Raji (cell line): ENCODE results near the gene TEX26.

Source experiments
- POLR2A ChIP-seq: IDR thresholded peaks from 2 replicates; pipeline ENCODE4 v1.6.1; 2011; ENCODE audit warnings: low read depth, low read length, control low read depth; ENCODE audit not compliant: insufficient read depth

The TEX26 gene

DNA sequence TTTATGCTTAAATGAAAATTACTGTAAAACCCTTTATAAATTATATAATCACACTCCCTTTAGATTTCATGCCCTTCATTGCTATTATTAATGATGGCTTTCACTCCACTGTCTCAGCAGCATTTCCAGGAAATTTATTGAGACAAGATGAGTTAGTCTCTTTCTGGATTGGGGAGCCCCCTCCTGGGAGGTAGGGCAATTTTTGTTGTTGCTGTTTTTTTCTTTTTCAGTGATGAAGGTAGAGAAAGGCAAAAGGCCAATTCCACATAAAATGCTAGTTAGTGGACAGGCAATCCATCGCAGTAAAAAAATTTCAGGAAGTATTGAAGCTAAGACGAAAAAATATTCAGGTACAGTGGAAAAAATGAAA lies 80.2 kb downstream of the TEX26 start:
- no peak for TF ChIP-seq POLR2A

DNA sequence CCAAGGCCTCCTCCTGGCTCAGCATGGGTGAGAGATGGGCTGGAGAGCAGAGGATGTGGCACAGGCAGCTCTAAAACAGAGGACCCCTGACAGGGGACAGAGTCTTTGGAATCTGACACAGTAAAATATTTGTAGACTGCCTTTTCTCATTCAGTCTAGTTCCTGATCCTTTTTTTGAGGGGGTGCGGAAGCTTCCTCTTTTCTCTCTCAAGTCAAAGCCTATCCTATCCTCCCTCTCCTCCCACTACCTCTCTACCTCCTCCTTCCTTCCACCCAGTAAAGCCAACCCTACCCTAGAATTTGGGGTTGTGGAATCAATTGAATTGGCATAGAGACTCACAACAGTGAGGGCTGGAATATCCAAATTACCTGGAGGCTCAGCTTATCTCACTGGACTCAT lies 82.0 kb downstream of the TEX26 start:
- no peak for TF ChIP-seq POLR2A

DNA sequence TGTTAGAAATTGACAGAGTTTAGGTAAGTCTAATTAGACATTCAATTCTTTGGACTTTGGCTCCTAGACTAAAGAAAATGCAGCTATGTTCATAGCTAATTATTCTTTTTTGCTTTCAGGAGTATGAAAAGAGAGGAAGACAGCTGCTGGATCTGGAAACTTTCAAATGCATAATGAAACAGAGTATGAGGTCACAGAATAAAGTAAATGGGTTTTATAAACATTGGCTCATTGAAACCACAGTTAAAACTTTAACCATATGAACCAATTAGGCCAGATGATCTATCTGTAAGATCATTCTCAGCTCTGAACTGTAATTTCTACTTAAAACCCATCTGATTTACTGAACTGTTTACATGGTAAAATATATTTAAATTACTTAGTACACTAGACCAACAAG lies 82.7 kb downstream of the TEX26 start:
- no peak for TF ChIP-seq POLR2A

DNA sequence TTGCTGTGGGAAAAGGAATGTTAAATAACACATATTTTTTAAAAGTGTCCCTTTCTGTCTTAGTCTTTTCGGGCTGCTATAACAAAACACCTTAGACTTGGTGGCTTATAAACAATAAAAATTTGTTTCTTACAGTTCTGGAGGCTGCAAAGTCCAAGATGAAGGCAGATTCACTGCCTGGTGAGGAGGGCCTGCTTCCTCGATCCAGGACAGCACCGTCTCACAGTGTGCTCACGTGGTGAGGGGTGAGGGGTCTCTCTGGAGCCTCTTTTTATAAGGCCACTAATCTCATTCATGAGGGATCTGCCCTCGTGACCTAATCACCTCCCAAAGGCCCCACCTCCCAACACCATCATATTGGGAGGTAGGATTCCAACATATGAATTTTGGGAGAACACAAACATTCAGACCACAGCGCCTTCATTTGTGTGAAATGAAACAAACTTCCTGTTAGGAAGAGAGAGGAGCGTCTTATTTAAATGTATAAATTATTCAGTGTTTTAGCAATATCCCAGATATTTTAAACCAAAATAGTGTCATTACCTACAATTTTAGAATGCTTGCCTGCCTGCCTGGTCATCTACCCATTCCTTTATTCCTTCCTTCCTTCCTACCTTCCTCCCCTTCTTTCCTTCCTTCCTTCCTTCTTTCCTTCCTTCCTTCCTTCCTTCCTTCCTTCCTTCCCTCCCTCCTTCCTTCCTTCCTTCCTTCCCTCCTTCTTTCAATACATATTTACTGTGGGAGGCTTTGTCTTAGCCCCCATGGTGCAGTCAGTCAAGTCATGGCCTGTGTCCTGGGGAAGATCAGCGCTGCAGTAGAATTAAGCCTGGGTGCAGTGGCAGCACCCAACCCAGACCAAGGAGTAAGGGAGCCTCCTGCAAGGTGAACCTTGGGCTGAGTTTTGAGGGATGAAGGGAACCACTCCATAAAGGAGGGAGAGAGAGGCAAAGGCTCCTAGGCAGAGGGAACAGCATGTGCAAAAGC lies 84.2 kb downstream of the TEX26 start:
- no peak for TF ChIP-seq POLR2A

DNA sequence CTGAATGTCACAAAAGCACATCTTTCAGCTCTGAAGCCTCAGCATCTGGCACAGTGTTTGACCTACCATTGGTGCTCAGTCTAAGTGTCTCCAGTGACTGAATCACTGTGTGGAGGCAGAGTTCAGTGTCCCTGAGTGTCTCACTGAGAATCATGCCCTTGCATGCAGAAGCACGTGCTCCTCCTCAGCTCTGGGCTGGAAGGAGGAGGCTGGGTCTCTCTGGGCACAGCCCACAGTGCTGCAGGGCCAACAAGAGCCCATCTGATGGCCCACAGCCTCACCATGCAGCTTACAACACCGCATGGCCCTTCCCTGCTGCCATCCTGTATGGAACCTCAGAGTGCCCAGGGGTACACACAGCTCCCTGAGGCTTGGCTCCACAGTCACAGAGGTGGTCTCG lies 86.1 kb downstream of the TEX26 start:
- no peak for TF ChIP-seq POLR2A

DNA sequence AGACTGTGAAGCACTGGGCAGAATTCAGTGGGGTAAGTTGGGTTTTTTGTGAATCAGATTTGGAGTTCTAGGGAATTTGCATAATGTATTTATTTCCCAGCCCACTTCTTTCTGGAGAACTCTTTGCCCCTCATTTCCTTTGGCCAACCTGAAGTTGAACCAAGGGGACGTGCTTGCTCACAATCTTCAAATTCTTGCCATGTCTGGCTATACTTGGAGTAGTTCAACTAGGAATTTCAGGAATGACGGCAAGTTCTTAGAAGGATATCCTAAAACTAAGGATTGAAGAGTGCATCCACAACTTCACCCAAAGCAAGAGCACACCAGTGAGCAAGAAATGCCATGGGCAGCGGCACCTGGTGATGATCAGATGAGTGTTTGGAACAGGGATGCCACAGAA lies 88.5 kb downstream of the TEX26 start:
- no peak for TF ChIP-seq POLR2A

DNA sequence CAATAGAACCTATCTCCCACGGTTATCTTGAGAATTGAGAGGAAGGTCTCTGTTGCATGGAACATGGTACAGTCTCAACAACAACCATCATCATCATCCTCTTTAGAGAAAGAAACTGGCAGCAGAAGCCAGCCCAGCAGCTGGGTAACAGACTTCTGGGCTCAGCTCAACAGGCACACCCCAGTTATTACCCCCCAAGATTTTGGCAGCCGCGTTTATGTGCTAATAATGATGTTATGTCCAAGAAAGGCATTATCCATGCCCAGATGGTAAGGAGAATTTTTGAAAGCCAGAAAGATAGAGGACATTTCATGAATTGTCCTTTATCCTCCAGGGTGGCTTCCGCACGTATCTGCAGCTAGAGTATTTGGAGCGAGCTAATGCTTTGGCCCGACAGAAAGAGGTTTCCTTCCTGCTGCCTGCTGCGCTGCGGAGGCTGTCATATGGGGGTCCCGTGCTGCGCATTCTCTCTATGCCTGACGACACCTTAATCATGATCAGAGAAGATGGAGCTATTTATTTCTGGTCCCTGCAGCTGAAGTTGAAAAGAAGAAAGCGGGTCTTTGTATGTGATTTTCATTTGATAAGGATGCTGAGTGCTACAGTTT lies 89.9 kb downstream of the TEX26 start:
- TF ChIP-seq POLR2A, result no peak

DNA sequence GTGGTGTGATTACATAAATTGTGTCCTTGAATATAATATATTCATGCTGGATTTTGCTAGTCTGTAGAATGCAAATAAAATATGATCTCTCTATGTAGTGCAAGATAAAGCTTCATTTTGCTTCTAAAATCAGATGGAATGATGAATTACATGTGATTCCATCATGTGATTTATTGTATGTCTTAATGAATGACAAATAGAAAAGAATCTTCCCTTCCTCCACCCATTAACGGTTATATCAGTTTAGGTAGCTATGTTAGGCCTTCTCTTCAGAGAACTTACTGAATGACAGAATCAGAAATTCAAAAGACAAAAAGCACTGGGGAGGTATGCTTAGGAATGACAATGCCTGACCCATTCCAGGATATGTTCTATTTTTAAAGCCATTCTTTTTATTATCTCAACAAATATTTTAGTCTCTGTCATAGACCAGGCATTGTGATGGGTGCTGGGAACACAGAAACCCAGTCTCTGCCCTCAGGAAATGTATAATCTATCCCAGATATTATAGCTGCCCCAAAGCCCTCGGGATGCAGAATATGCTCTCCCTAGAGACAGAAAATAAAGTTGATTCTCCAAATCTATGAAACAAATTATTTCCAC lies 90.6 kb downstream of the TEX26 start:
- TF ChIP-seq POLR2A, result no peak
